H9 (cell line): Measurements from ENCODE around the gene MYLK. TPM values are rescaled to one million over a fixed set of nuclear protein-coding genes. Genes with fewer than 3 reads are reported as not detected.

Source experiments
- DNase-seq: peaks from one replicate; pipeline ENCODE4 v3.0.0-alpha.2; 2017
- H2AFZ ChIP-seq: one replicate; pipeline ENCODE4 v1.6.1; 2013; ENCODE audit warnings: mild to moderate bottlenecking, low read length, control low read depth, moderate library complexity
- H2AK5ac ChIP-seq: 2 replicates; pipeline ENCODE4 v1.6.1; 2013; ENCODE audit warnings: low read length, control low read depth, mixed read lengths; ENCODE audit not compliant: insufficient read length
- H2BK120ac ChIP-seq: one replicate; pipeline ENCODE4 v1.6.1; 2013; ENCODE audit warnings: low read depth, mild to moderate bottlenecking, low read length, control low read depth, inconsistent platforms; ENCODE audit not compliant: poor library complexity, severe bottlenecking
- H2BK12ac ChIP-seq: 2 replicates; pipeline ENCODE4 v1.6.1; 2013; ENCODE audit warnings: low read length, control low read depth, mixed read lengths, low read depth; ENCODE audit not compliant: insufficient read length
- H2BK15ac ChIP-seq: 2 replicates; pipeline ENCODE4 v1.6.1; 2013; ENCODE audit warnings: low read depth, low read length, control low read depth
- H2BK20ac ChIP-seq: one replicate; pipeline ENCODE4 v1.6.1; 2013; ENCODE audit warnings: low read depth, mild to moderate bottlenecking, low read length, control low read depth, inconsistent platforms; ENCODE audit not compliant: poor library complexity, severe bottlenecking
- H2BK5ac ChIP-seq: 2 replicates; pipeline ENCODE4 v1.6.1; 2013; ENCODE audit warnings: low read length, control low read depth, mixed read lengths; ENCODE audit not compliant: insufficient read length
- H3K14ac ChIP-seq: 2 replicates; pipeline ENCODE4 v1.6.1; 2013; ENCODE audit warnings: low read length, control low read depth; ENCODE audit not compliant: insufficient read depth
- H3K18ac ChIP-seq: 2 replicates; pipeline ENCODE4 v1.6.1; 2013; ENCODE audit warnings: low read depth, mild to moderate bottlenecking, mixed read lengths, low read length, control low read depth; ENCODE audit not compliant: insufficient read length
- H3K23ac ChIP-seq: 2 replicates; pipeline ENCODE4 v1.6.1; 2013; ENCODE audit warnings: low read length, control low read depth, mixed read lengths, low read depth; ENCODE audit not compliant: insufficient read length
- H3K23me2 ChIP-seq: 2 replicates; pipeline ENCODE4 v1.6.1; 2013; ENCODE audit warnings: low read depth, mild to moderate bottlenecking, mixed read lengths, low read length, control low read depth; ENCODE audit not compliant: insufficient read length, poor library complexity, severe bottlenecking
- H3K27ac ChIP-seq: 2 replicates; pipeline ENCODE4 v1.5.1; 2013; ENCODE audit warnings: low read length, control low read depth, mixed read lengths, low read depth; ENCODE audit not compliant: insufficient read length
- H3K27me3 ChIP-seq: 2 replicates; pipeline ENCODE4 v1.6.1; 2013; ENCODE audit warnings: low read length, control low read depth, inconsistent platforms; ENCODE audit not compliant: insufficient read depth
- H3K4ac ChIP-seq: 2 replicates; pipeline ENCODE4 v1.6.1; 2013; ENCODE audit warnings: low read depth, mild to moderate bottlenecking, control low read depth, inconsistent platforms, low read length, moderate library complexity
- H3K4me1 ChIP-seq: 2 replicates; pipeline ENCODE4 v1.6.1; 2013; ENCODE audit warnings: low read length, control low read depth, inconsistent platforms; ENCODE audit not compliant: insufficient read depth
- H3K4me2 ChIP-seq: 2 replicates; pipeline ENCODE4 v1.6.1; 2013; ENCODE audit warnings: low read length, control low read depth, mixed read lengths; ENCODE audit not compliant: insufficient read length, insufficient read depth
- H3K56ac ChIP-seq: 2 replicates; pipeline ENCODE4 v1.6.1; 2013; ENCODE audit warnings: low read depth, mild to moderate bottlenecking, mixed read lengths, low read length, control low read depth; ENCODE audit not compliant: insufficient read length
- H3K79me1 ChIP-seq: 2 replicates; pipeline ENCODE4 v1.6.1; 2013; ENCODE audit warnings: low read depth, mild to moderate bottlenecking, moderate library complexity, low read length, control low read depth, inconsistent platforms; ENCODE audit not compliant: insufficient read depth, poor library complexity, severe bottlenecking
- H3K79me2 ChIP-seq: 2 replicates; pipeline ENCODE4 v1.6.1; 2013; ENCODE audit warnings: low read length, control low read depth, inconsistent platforms; ENCODE audit not compliant: insufficient read depth
- H3K9ac ChIP-seq: 2 replicates; pipeline ENCODE4 v1.6.1; 2013; ENCODE audit warnings: low read length, control low read depth, mixed read lengths; ENCODE audit not compliant: insufficient read length; ENCODE audit errors: extremely low read depth
- H3K9me3 ChIP-seq: one replicate; pipeline ENCODE4 v1.6.1; 2013; ENCODE audit warnings: low read depth, low read length, inconsistent platforms; ENCODE audit not compliant: control insufficient read depth
- H3T11ph ChIP-seq: one replicate; pipeline ENCODE4 v1.6.1; 2013; ENCODE audit warnings: mild to moderate bottlenecking, low read length, control low read depth, inconsistent platforms
- H4K20me1 ChIP-seq: one replicate; pipeline ENCODE4 v1.6.1; 2013; ENCODE audit not compliant: control insufficient read depth, insufficient read length, insufficient read depth
- H4K5ac ChIP-seq: 2 replicates; pipeline ENCODE4 v1.6.1; 2013; ENCODE audit warnings: low read depth, mild to moderate bottlenecking, mixed read lengths, low read length, control low read depth; ENCODE audit not compliant: insufficient read length
- H4K8ac ChIP-seq: replicated peaks from 2 replicates; pipeline ENCODE4 v1.6.1; 2013; ENCODE audit warnings: low read length, control low read depth, mixed read lengths, low read depth; ENCODE audit not compliant: insufficient read length
- H4K91ac ChIP-seq: 2 replicates; pipeline ENCODE4 v1.6.1; 2013; ENCODE audit warnings: low read depth, mild to moderate bottlenecking, moderate library complexity, mixed read lengths, low read length, control low read depth; ENCODE audit not compliant: insufficient read length
- H3K27ac Mint-ChIP-seq, 3 experiments: 2 replicates in 2 of 3; 3 replicates in 1 of 3; pipeline ENCODE4 v1.8.0; 2020 to 2021; ENCODE audit warnings: mixed read lengths in 3 of 3, mild to moderate bottlenecking in 1 of 3, moderate library complexity in 1 of 3
- H3K27me3 Mint-ChIP-seq: 2 replicates; pipeline ENCODE4 v1.8.0; 2021; ENCODE audit warnings: low read depth, mild to moderate bottlenecking, moderate library complexity, mixed read lengths
- H3K36me3 Mint-ChIP-seq, 3 experiments: 2 replicates in 2 of 3; 3 replicates in 1 of 3; pipeline ENCODE4 v1.8.0; 2020 to 2021; ENCODE audit warnings: low read depth in 3 of 3, mixed read lengths in 3 of 3; ENCODE audit not compliant: insufficient read depth in 1 of 3
- H3K4me1 Mint-ChIP-seq, 2 experiments: 2 replicates each; pipeline ENCODE4 v1.8.0; 2020; ENCODE audit warnings: mixed read lengths in 2 of 2
- H3K4me3 Mint-ChIP-seq, 2 experiments: 2 replicates in 1 of 2; 3 replicates in 1 of 2; pipeline ENCODE4 v1.8.0; 2020 to 2021; ENCODE audit warnings: mild to moderate bottlenecking in 2 of 2, mixed read lengths in 2 of 2, moderate library complexity in 1 of 2
- H3K9me3 Mint-ChIP-seq, 2 experiments: 2 replicates in 1 of 2; 3 replicates in 1 of 2; pipeline ENCODE4 v1.8.0; 2020; ENCODE audit warnings: mild to moderate bottlenecking in 2 of 2, mixed read lengths in 2 of 2, moderate library complexity in 1 of 2
- WGBS: extraction: QIAGEN DNeasy Blood & Tissue Kit; methylation state at CpG from one replicate; pipeline ENCODE4 v1.1.7; 2013; ENCODE audit warnings: missing lambda C conversion rate, low lambda C conversion rate, mixed read lengths; ENCODE audit not compliant: insufficient read length; ENCODE audit errors: extremely low coverage; 5-methylcytosine and 5-hydroxymethylcytosine counted together
- total RNA-seq: library from RNA; stranded (reverse); gene quantifications from 2 replicates; pipeline ENCODE4 v1.2.1, GENCODE V29; 2021
- TF ChIP-seq, protein P1 (sequence below): fragments of 200-600 bp; sonication (generic); conservative IDR thresholded peaks from 3 replicates; pipeline ENCODE4 v1.8.0; 2021; ENCODE audit warnings: antibody characterized with exemption, mild to moderate bottlenecking

Gene MYLK
- total RNA-seq, 1 experiment from 2014 or later: 10.1 TPM

GRCh38 chr3:123698813-123699212, 185.3 kb downstream of the MYLK start:
- Histone ChIP-seq H3K9ac (no peak overlapping the region), H3K56ac (no peak overlapping the region), H3K18ac (no peak overlapping the region), H3K9me3 (no peaks in the 10 kb centered on the region), H3K4me2 (no peak overlapping the region), H3K4me1 (peaks cover 4% of the 10 kb centered on the region; the same call in 1 of the 2 replicates), H4K91ac (no peak overlapping the region), H3K27me3 (no peaks in the 10 kb centered on the region), H2AK5ac (no peak overlapping the region), H3T11ph (no peak overlapping the region), H3K4ac (no peak overlapping the region), H2AFZ (no peak overlapping the region), H3K79me1 (no peaks in the 10 kb centered on the region), H3K14ac (no peak overlapping the region), H2BK120ac (no peak overlapping the region), H2BK5ac (no peak overlapping the region), H3K23me2 (no peaks in the 10 kb centered on the region), H4K8ac (no peak overlapping the region), H2BK20ac (no peak overlapping the region), H3K23ac (no peak overlapping the region), H4K20me1 (no peaks in the 10 kb centered on the region), H3K27ac (no peak overlapping the region), H4K5ac (no peak overlapping the region), H2BK15ac (no peak overlapping the region), H2BK12ac (no peak overlapping the region), H3K79me2 (no peaks in the 10 kb centered on the region)
- H3K27ac Mint-ChIP-seq: no peak overlapping the region; a peak in 1 of 7 replicates
- no peak overlapping the region for H3K4me3 Mint-ChIP-seq
- no CpG with 5 or more reads among the region's 5 CpGs for WGBS
- H3K9me3 Mint-ChIP-seq: no peaks in the 10 kb centered on the region
- TF ChIP-seq, protein P1, sequence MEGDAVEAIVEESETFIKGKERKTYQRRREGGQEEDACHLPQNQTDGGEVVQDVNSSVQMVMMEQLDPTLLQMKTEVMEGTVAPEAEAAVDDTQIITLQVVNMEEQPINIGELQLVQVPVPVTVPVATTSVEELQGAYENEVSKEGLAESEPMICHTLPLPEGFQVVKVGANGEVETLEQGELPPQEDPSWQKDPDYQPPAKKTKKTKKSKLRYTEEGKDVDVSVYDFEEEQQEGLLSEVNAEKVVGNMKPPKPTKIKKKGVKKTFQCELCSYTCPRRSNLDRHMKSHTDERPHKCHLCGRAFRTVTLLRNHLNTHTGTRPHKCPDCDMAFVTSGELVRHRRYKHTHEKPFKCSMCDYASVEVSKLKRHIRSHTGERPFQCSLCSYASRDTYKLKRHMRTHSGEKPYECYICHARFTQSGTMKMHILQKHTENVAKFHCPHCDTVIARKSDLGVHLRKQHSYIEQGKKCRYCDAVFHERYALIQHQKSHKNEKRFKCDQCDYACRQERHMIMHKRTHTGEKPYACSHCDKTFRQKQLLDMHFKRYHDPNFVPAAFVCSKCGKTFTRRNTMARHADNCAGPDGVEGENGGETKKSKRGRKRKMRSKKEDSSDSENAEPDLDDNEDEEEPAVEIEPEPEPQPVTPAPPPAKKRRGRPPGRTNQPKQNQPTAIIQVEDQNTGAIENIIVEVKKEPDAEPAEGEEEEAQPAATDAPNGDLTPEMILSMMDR: no peak
- DNase-seq: no peak
- peaks cover 26 to 37% of the 10 kb centered on the region in 2 experiments for H3K4me1 Mint-ChIP-seq
- no peaks in the 10 kb centered on the region; the same call in 1 of the 2 replicates for H3K27me3 Mint-ChIP-seq
- peaks cover 0 to 4% (median 0%) of the 10 kb centered on the region in 3 experiments; a peak in 2 of 7 replicates for H3K36me3 Mint-ChIP-seq
